IMR-90 (cell line): Measurements from ENCODE around the gene ID2. TPM values are rescaled to one million over a fixed set of nuclear protein-coding genes. Genes with fewer than 3 reads are reported as not detected.
A peak's percentile ranks its signal among the peaks of the same experiment; 100 is the strongest.

Experiments
- ATAC-seq: fragments of 200-7000 bp; cut with Tn5 transposase; 2 replicates; pipeline ENCODE4 v1.9.1; 2020; ENCODE audit warnings: low read depth, mild to moderate bottlenecking, moderate library complexity
- BruUV-seq: library from RNA; stranded (reverse); fragments of 400-500 nt; replicated peaks from 2 replicates; lab custom pipeline; 2021; lab: Mats Ljungman, UMichigan
- CTCF ChIA-PET: fragments of 300-600 bp; formaldehyde crosslinking; extraction: SDS; loops from one replicate; lab custom pipeline; 2021; ENCODE audit warnings: antibody characterized with exemption; lab: Yijun Ruan, JAX
- POLR2A ChIA-PET: fragments of 300-600 bp; sonication (Branson Sonifier 250); formaldehyde crosslinking; loops from one replicate; lab custom pipeline; 2022; ENCODE audit warnings: antibody characterized with exemption; ENCODE audit not compliant: unreplicated experiment; lab: Charles Lee
- DNase-seq: peaks from one replicate; pipeline ENCODE4 v3.0.0; 2013
- H2AFZ ChIP-seq: replicated peaks from 2 replicates; pipeline ENCODE3; 2013; ENCODE audit warnings: low read length, mild to moderate bottlenecking; ENCODE audit not compliant: poor library complexity
- H2AK5ac ChIP-seq: 2 replicates; pipeline ENCODE4 v1.6.1; 2013; ENCODE audit warnings: low read depth, low read length, inconsistent platforms
- H2AK9ac ChIP-seq: replicated peaks from 2 replicates; pipeline ENCODE3; 2013; ENCODE audit warnings: mild to moderate bottlenecking, low read depth, low read length, moderate library complexity; ENCODE audit not compliant: poor library complexity
- H2BK120ac ChIP-seq: 2 replicates; pipeline ENCODE4 v1.6.1; 2013; ENCODE audit warnings: low read depth, low read length, inconsistent platforms
- H2BK15ac ChIP-seq: 3 replicates; pipeline ENCODE4 v1.6.1; 2013; ENCODE audit warnings: low read depth, low read length, inconsistent platforms
- H2BK20ac ChIP-seq: 2 replicates; pipeline ENCODE4 v1.6.1; 2013; ENCODE audit warnings: low read depth, mild to moderate bottlenecking, inconsistent platforms, low read length, moderate library complexity
- H2BK5ac ChIP-seq: 2 replicates; pipeline ENCODE4 v1.6.1; 2013; ENCODE audit warnings: mild to moderate bottlenecking, low read depth, low read length, inconsistent platforms; ENCODE audit not compliant: poor library complexity, severe bottlenecking
- H3K14ac ChIP-seq: replicated peaks from 2 replicates; pipeline ENCODE4 v1.6.1; 2013; ENCODE audit warnings: low read depth, low read length, inconsistent platforms
- H3K18ac ChIP-seq: 2 replicates; pipeline ENCODE4 v1.6.1; 2013; ENCODE audit warnings: low read depth, low read length, control low read depth
- H3K23ac ChIP-seq: 2 replicates; pipeline ENCODE4 v1.6.1; 2013; ENCODE audit warnings: low read depth, low read length, inconsistent platforms
- H3K27ac ChIP-seq: 2 replicates; pipeline ENCODE4 v1.5.1; 2013; ENCODE audit warnings: mild to moderate bottlenecking, control low read depth, low read length; ENCODE audit not compliant: insufficient read depth
- H3K27me3 ChIP-seq: 2 replicates; pipeline ENCODE4 v1.6.1; 2013; ENCODE audit warnings: low read length; ENCODE audit not compliant: control insufficient read depth, insufficient read depth
- H3K36me3 ChIP-seq: 2 replicates; pipeline ENCODE4 v1.6.1; 2013; ENCODE audit warnings: low read length, mixed read lengths; ENCODE audit not compliant: control insufficient read depth, insufficient read depth
- H3K4ac ChIP-seq: 2 replicates; pipeline ENCODE4 v1.6.1; 2013; ENCODE audit warnings: low read depth, low read length, inconsistent platforms
- H3K4me1 ChIP-seq: 2 replicates; pipeline ENCODE4 v1.6.1; 2013; ENCODE audit warnings: low read length, mixed read lengths; ENCODE audit not compliant: control insufficient read depth, insufficient read depth
- H3K4me2 ChIP-seq: 2 replicates; pipeline ENCODE4 v1.6.1; 2013; ENCODE audit warnings: low read depth, mild to moderate bottlenecking, control low read depth, low read length, moderate library complexity
- H3K4me3 ChIP-seq: 2 replicates; pipeline ENCODE4 v1.5.1; 2013; ENCODE audit warnings: low read depth, mild to moderate bottlenecking, control low read depth, low read length, moderate library complexity; ENCODE audit not compliant: insufficient read depth
- H3K56ac ChIP-seq: 2 replicates; pipeline ENCODE4 v1.6.1; 2013; ENCODE audit warnings: low read length, inconsistent platforms; ENCODE audit not compliant: insufficient read depth; ENCODE audit errors: extremely low read depth
- H3K79me1 ChIP-seq, 2 experiments: 2 replicates each; pipeline ENCODE4 v1.6.1; 2013; ENCODE audit warnings: low read length in 2 of 2, inconsistent platforms in 1 of 2, low read depth in 1 of 2
- H3K9ac ChIP-seq: 2 replicates; pipeline ENCODE4 v1.6.1; 2013; ENCODE audit warnings: low read depth, low read length, control low read depth
- H3K9me1 ChIP-seq: 2 replicates; pipeline ENCODE4 v1.6.1; 2013; ENCODE audit warnings: low read length, inconsistent platforms; ENCODE audit not compliant: insufficient read depth
- H3K9me3 ChIP-seq: 2 replicates; pipeline ENCODE4 v1.6.1; 2013; ENCODE audit warnings: low read length; ENCODE audit not compliant: control insufficient read depth, insufficient read depth
- H4K20me1 ChIP-seq: 2 replicates; pipeline ENCODE4 v1.6.1; 2013; ENCODE audit warnings: low read length, inconsistent platforms; ENCODE audit not compliant: insufficient read depth
- H4K5ac ChIP-seq: 2 replicates; pipeline ENCODE4 v1.6.1; 2013; ENCODE audit warnings: mild to moderate bottlenecking, low read depth, low read length, control low read depth
- H4K8ac ChIP-seq, 2 experiments: 2 replicates each; pipeline ENCODE4 v1.6.1; 2013; ENCODE audit warnings: low read depth in 2 of 2, low read length in 2 of 2, control low read depth in 1 of 2, inconsistent platforms in 1 of 2
- H4K91ac ChIP-seq: 2 replicates; pipeline ENCODE4 v1.6.1; 2013; ENCODE audit warnings: low read depth, low read length, inconsistent platforms; ENCODE audit not compliant: insufficient read depth
- BHLHE40 ChIP-seq: fragments of 150-350 bp; IDR thresholded peaks from 2 replicates; pipeline ENCODE4 v1.6.1; 2016; ENCODE audit warnings: mild to moderate bottlenecking, low read depth, low read length
- CHD1 ChIP-seq: IDR thresholded peaks from 2 replicates; pipeline ENCODE4 v1.6.1; 2012; ENCODE audit warnings: low read depth, low read length, improper control_type of control experiment
- FOS ChIP-seq: fragments of 150-350 bp; IDR thresholded peaks from 2 replicates; pipeline ENCODE4 v1.6.1; 2016; ENCODE audit warnings: low read depth, low read length
- MAFK ChIP-seq: IDR thresholded peaks from 2 replicates; pipeline ENCODE4 v1.6.1; 2012; ENCODE audit warnings: low read depth, low read length, improper control_type of control experiment
- MAZ ChIP-seq: IDR thresholded peaks from 2 replicates; pipeline ENCODE4 v1.6.1; 2012; ENCODE audit warnings: low read depth, mild to moderate bottlenecking, low read length, improper control_type of control experiment, moderate library complexity, borderline replicate concordance
- MXI1 ChIP-seq: IDR thresholded peaks from 2 replicates; pipeline ENCODE4 v1.6.1; 2012; ENCODE audit warnings: low read depth, mild to moderate bottlenecking, low read length, moderate library complexity, borderline replicate concordance
- NFE2L2 ChIP-seq: fragments of 150-350 bp; IDR thresholded peaks from 2 replicates; pipeline ENCODE4 v1.6.1; 2016; ENCODE audit warnings: low read depth, mild to moderate bottlenecking, low read length
- POLR2A ChIP-seq: IDR thresholded peaks from 2 replicates; pipeline ENCODE4 v1.6.1; 2012; ENCODE audit warnings: mild to moderate bottlenecking, low read depth, low read length
- RAD21 ChIP-seq: IDR thresholded peaks from 2 replicates; pipeline ENCODE4 v1.6.1; 2012; ENCODE audit warnings: low read length, improper control_type of control experiment
- SMC3 ChIP-seq: fragments of 150-350 bp; IDR thresholded peaks from 2 replicates; pipeline ENCODE4 v1.6.1; 2016; ENCODE audit warnings: low read depth, mild to moderate bottlenecking, antibody characterized with exemption, low read length, moderate library complexity
- WGBS, 2 experiments: methylation state at CpG; one replicate each; pipeline versions ENCODE4 v1.1.5 to v1.1.7; 2013; ENCODE audit warnings: missing lambda C conversion rate in 2 of 2; ENCODE audit not compliant: insufficient read length in 1 of 2; ENCODE audit errors: extremely low coverage in 2 of 2; 5-methylcytosine and 5-hydroxymethylcytosine counted together
- dilution Hi-C: fragments of 300-500 bp; cut with HindIII; formaldehyde crosslinking; loops from one replicate; pipeline ENCODE4 v1.14.3; 2018; ENCODE audit warnings: low sequenced_read_pairs; ENCODE audit not compliant: unreplicated experiment
- in situ Hi-C: fragments of 300-500 bp; cut with MboI; formaldehyde crosslinking; loops from 3 replicates; pipeline ENCODE4 v1.14.3; 2019; ENCODE audit warnings: low sequenced_read_pairs, inconsistent platforms, mixed read lengths
- intact Hi-C: fragments of 100-400 bp; cut with micrococcal nuclease; formaldehyde crosslinking; loops from 2 replicates; pipeline ENCODE4 v1.10.0; 2022
- polyA plus RNA-seq, 3 experiments: library from polyadenylated mRNA; depleted of rRNA; stranded (reverse); fragments of >200 nt; gene quantifications; 2 replicates each; pipeline ENCODE4 v1.2.3, GENCODE V29; 2012; ENCODE audit warnings: low replicate concordance in 1 of 3
- total RNA-seq: library from RNA; depleted of rRNA; stranded (reverse); fragments of >200 nt; gene quantifications from 2 replicates; pipeline ENCODE4 v1.2.3, GENCODE V29; 2012
- TF ChIP-seq, protein P1 (sequence below): fragments of 150-350 bp; IDR thresholded peaks from 2 replicates; pipeline ENCODE4 v1.6.1; 2016; ENCODE audit warnings: low read depth, mild to moderate bottlenecking, low read length, moderate library complexity, borderline replicate concordance
- TF ChIP-seq, protein P2 (sequence below): conservative IDR thresholded peaks from 2 replicates; pipeline ENCODE4 v1.5.1; 2012; ENCODE audit warnings: mild to moderate bottlenecking, low read depth, low read length, improper control_type of control experiment

The ID2 gene
- total and polyA plus RNA-seq, 2 of the 4 experiments (the other 2 are of a cell fraction), result 264 to 389 TPM

DNA sequence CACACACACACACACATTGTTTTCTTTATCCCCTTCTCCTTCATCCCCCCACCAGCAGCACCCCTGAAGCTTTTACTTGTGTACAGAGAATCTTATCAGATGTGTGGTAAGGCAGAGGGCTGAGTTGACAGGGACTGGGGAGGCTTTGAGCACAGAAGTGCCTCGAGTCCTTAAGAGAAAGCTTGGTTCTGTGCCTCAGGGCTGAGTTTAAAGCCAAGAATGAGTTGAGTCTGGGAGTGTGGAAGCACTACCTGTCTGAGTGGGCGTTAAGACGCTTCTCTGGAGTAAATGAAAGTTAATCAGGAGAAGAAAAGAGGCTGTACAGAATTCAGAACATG, 2.7 kb downstream of the ID2 start:
- Histone ChIP-seq H3K23ac (peak overlapping the region; percentile 13; the same call in 1 of the 2 replicates), H2BK120ac (0 out of 2 replicates have a peak overlapping the region, but pooled peaks have one; percentile 42), H3K79me1 (peaks cover 0 to 6% of the 10 kb centered on the region in 2 experiments; a peak in 2 of 4 replicates), H3K9me1 (no peaks in the 10 kb centered on the region), H2AK9ac (no peak overlapping the region), H3K56ac (peak overlapping the region; percentile 50; the same call in 1 of the 2 replicates), H3K4me3 (peak overlapping the region; percentile 51), H3K9ac (peak overlapping the region; percentile 86), H4K8ac (no peak overlapping the region), H2BK20ac (no peak overlapping the region; the same call in 1 of the 2 replicates), H2BK15ac (no peak overlapping the region), H3K36me3 (peaks cover 5% of the 10 kb centered on the region), H3K27me3 (no peaks in the 10 kb centered on the region), H3K18ac (0 out of 2 replicates have a peak overlapping the region, but pooled peaks have one; percentile 3), H3K4ac (peak overlapping the region; percentile 42; the same call in 1 of the 2 replicates), H2AK5ac (no peak overlapping the region), H3K4me1 (peaks cover 8% of the 10 kb centered on the region), H4K91ac (no peak overlapping the region; the same call in 1 of the 2 replicates), H2AFZ (peak overlapping the region; percentile 4), H4K5ac (no peak overlapping the region), H4K20me1 (peaks cover 21% of the 10 kb centered on the region), H3K27ac (peak overlapping the region; percentile 69), H3K14ac (peak overlapping the region; percentile 74), H3K4me2 (peak overlapping the region; percentile 83), H2BK5ac (peak overlapping the region; percentile 8), H3K9me3 (no peaks in the 10 kb centered on the region)
- ChIA-PET POLR2A (interaction anchor here (0.5 to 0.6 kb wide), 3 partner anchors 15 to 769 kb away, joined by 3 read pairs; no protein-coding TSS in a partner anchor), CTCF (interaction anchor here (0.6 kb wide), 1 partner anchor 85 kb away, joined by 3 read pairs; no protein-coding TSS in a partner anchor)
- no TSS peak for BruUV-seq
- DNase-seq (peak; percentile 47), ATAC-seq (no peak)
- WGBS, 2 experiments, result 8% methylated on average over 2 of the region's 3 CpGs; no CpG with 5 or more reads in 1 of the 2 experiments
- TF ChIP-seq RAD21 (peak; percentile 11; the same call in 1 of the 2 replicates), CHD1 (peak; percentile 93), POLR2A (no peak), BHLHE40 (no peak), MAZ (no peak; the same call in 1 of the 2 replicates), FOS (no peak), SMC3 (no peak), NFE2L2 (no peak), MAFK (no peak), MXI1 (no peak)
- TF ChIP-seq, protein P1, sequence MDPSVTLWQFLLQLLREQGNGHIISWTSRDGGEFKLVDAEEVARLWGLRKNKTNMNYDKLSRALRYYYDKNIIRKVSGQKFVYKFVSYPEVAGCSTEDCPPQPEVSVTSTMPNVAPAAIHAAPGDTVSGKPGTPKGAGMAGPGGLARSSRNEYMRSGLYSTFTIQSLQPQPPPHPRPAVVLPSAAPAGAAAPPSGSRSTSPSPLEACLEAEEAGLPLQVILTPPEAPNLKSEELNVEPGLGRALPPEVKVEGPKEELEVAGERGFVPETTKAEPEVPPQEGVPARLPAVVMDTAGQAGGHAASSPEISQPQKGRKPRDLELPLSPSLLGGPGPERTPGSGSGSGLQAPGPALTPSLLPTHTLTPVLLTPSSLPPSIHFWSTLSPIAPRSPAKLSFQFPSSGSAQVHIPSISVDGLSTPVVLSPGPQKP, result no peak
- TF ChIP-seq, protein P2, sequence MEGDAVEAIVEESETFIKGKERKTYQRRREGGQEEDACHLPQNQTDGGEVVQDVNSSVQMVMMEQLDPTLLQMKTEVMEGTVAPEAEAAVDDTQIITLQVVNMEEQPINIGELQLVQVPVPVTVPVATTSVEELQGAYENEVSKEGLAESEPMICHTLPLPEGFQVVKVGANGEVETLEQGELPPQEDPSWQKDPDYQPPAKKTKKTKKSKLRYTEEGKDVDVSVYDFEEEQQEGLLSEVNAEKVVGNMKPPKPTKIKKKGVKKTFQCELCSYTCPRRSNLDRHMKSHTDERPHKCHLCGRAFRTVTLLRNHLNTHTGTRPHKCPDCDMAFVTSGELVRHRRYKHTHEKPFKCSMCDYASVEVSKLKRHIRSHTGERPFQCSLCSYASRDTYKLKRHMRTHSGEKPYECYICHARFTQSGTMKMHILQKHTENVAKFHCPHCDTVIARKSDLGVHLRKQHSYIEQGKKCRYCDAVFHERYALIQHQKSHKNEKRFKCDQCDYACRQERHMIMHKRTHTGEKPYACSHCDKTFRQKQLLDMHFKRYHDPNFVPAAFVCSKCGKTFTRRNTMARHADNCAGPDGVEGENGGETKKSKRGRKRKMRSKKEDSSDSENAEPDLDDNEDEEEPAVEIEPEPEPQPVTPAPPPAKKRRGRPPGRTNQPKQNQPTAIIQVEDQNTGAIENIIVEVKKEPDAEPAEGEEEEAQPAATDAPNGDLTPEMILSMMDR, result no peak
- intact Hi-C loops (loop anchor here (5.0 to 10.0 kb wide), 6 partner anchors 170 to 837 kb away; no protein-coding TSS in a partner anchor), dilution Hi-C loops (no loop called here), in situ Hi-C loops (loop anchor here (10.0 to 25.0 kb wide), 5 partner anchors 380 to 1572 kb away; no protein-coding TSS in a partner anchor)
